ENCODE measurements around the gene IL1A.

The IL1A gene

GRCh38 chr2:112829101-112829960 is 45.0 kb upstream of the IL1A start:
- Histone ChIP-seq H3K9ac (no peak overlapping the region), H3K79me2 (ENCODE audit: insufficient read depth, low read depth) (no peaks in the 10 kb centered on the region), H3K27ac (no peak overlapping the region), H2AFZ (ENCODE audit: low read depth) (no peak overlapping the region), H3K4me3 (IDR thresholded peaks at IDR 0.05; ENCODE audit: insufficient read depth, low read depth, low read length) (no peak overlapping the region), H3K4me2 (no peak overlapping the region), H4K20me1 (ENCODE audit: insufficient read depth) (no peaks in the 10 kb centered on the region), H3K4me1 (ENCODE audit: low read depth, poor library complexity, severe bottlenecking) (no peaks in the 10 kb centered on the region), H3K27me3 (ENCODE audit: insufficient read depth, low read depth) (no peaks in the 10 kb centered on the region), H3K36me3 (ENCODE audit: insufficient read depth) (no peaks in the 10 kb centered on the region)
- TF ChIP-seq, protein P1, sequence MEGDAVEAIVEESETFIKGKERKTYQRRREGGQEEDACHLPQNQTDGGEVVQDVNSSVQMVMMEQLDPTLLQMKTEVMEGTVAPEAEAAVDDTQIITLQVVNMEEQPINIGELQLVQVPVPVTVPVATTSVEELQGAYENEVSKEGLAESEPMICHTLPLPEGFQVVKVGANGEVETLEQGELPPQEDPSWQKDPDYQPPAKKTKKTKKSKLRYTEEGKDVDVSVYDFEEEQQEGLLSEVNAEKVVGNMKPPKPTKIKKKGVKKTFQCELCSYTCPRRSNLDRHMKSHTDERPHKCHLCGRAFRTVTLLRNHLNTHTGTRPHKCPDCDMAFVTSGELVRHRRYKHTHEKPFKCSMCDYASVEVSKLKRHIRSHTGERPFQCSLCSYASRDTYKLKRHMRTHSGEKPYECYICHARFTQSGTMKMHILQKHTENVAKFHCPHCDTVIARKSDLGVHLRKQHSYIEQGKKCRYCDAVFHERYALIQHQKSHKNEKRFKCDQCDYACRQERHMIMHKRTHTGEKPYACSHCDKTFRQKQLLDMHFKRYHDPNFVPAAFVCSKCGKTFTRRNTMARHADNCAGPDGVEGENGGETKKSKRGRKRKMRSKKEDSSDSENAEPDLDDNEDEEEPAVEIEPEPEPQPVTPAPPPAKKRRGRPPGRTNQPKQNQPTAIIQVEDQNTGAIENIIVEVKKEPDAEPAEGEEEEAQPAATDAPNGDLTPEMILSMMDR (conservative IDR thresholded peaks at IDR 0.05; ENCODE audit: low read depth, low read length), result no peak

DNA sequence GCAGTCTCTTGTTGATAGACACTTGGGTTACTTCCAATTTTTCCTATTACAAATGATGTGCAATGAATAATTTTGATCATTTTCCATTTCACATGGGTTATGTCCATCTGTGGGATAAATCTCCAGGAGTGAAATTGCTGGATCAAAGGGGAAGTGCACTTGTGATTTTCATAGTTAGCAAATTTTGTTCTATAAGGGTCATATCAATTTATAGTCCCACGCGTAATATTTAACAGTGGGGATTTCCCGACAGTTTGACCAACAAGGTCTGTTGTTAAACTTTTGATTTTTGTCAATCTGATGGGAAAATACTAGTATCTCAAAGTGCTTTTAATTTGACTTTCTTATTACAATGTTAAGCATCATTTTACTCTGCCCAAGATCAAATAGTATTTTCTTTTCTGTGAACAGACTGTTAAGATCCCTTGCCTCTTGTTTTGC is 44.0 kb upstream of the IL1A start:
- Histone ChIP-seq H3K36me3 (ENCODE audit: insufficient read depth) (no peaks in the 10 kb centered on the region), H3K79me2 (ENCODE audit: insufficient read depth, low read depth) (no peaks in the 10 kb centered on the region), H3K4me3 (IDR thresholded peaks at IDR 0.05; ENCODE audit: insufficient read depth, low read depth, low read length) (no peak overlapping the region), H4K20me1 (ENCODE audit: insufficient read depth) (no peaks in the 10 kb centered on the region), H3K4me1 (ENCODE audit: low read depth, poor library complexity, severe bottlenecking) (no peaks in the 10 kb centered on the region), H3K27me3 (ENCODE audit: insufficient read depth, low read depth) (no peaks in the 10 kb centered on the region), H2AFZ (ENCODE audit: low read depth) (no peak overlapping the region), H3K9ac (no peak overlapping the region), H3K4me2 (no peak overlapping the region), H3K27ac (no peak overlapping the region)
- TF ChIP-seq, protein P1 (conservative IDR thresholded peaks at IDR 0.05; ENCODE audit: low read depth, low read length), result no peak

GRCh38 chr2:112827604-112828185 is 43.4 kb upstream of the IL1A start:
- Histone ChIP-seq H3K27me3 (ENCODE audit: insufficient read depth, low read depth) (no peaks in the 10 kb centered on the region), H4K20me1 (ENCODE audit: insufficient read depth) (no peaks in the 10 kb centered on the region), H2AFZ (ENCODE audit: low read depth) (no peak overlapping the region), H3K27ac (no peak overlapping the region), H3K9ac (no peak overlapping the region), H3K36me3 (ENCODE audit: insufficient read depth) (no peaks in the 10 kb centered on the region), H3K4me1 (ENCODE audit: low read depth, poor library complexity, severe bottlenecking) (no peaks in the 10 kb centered on the region), H3K79me2 (ENCODE audit: insufficient read depth, low read depth) (no peaks in the 10 kb centered on the region), H3K4me3 (IDR thresholded peaks at IDR 0.05; ENCODE audit: insufficient read depth, low read depth, low read length) (no peak overlapping the region), H3K4me2 (no peak overlapping the region)
- TF ChIP-seq, protein P1 (conservative IDR thresholded peaks at IDR 0.05; ENCODE audit: low read depth, low read length), result no peak

DNA sequence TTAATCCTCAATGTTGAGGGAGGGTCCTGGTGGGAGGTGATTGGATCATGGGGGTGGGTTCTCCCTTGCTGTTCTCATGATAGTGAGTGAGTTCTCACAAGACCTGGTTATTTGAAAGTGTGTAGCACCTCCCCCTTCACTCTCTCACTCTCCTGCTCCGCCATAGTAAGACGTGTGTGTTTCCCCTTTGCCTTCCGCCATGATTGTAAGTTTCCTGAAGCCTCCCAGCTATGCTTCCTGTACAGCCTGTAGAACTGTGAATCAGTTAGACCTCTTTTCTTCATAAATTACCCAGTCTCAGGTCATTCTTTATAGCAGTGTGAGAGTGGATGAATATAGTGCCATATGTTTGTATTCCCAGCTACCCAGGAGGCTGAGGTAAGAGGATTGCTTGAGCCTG is 42.7 kb upstream of the IL1A start:
- H4K20me1 ChIP-seq (ENCODE audit: insufficient read depth), result no peaks in the 10 kb centered on the region
- no peak overlapping the region for H3K9ac ChIP-seq
- no peaks in the 10 kb centered on the region for H3K27me3 ChIP-seq (ENCODE audit: insufficient read depth, low read depth)
- no peak overlapping the region for H3K4me3 ChIP-seq (IDR thresholded peaks at IDR 0.05; ENCODE audit: insufficient read depth, low read depth, low read length)
- TF ChIP-seq, protein P1 (conservative IDR thresholded peaks at IDR 0.05; ENCODE audit: low read depth, low read length), result no peak
- no peak overlapping the region for H3K27ac ChIP-seq
- H3K4me2 ChIP-seq, result no peak overlapping the region
- no peaks in the 10 kb centered on the region for H3K4me1 ChIP-seq (ENCODE audit: low read depth, poor library complexity, severe bottlenecking)
- H2AFZ ChIP-seq (ENCODE audit: low read depth), result no peak overlapping the region
- no peaks in the 10 kb centered on the region for H3K36me3 ChIP-seq (ENCODE audit: insufficient read depth)
- no peaks in the 10 kb centered on the region for H3K79me2 ChIP-seq (ENCODE audit: insufficient read depth, low read depth)
